ENCODE data around the gene IL1RL1. TPM values are rescaled to one million over a fixed set of nuclear protein-coding genes. Genes with fewer than 3 reads are reported as not detected.

IL1RL1 gene
- total RNA-seq, 1 experiment from 2014 or later: not detected

GRCh38 chr2:102289129-102289528, 22.2 kb upstream of the IL1RL1 start (continued):
- TF ChIP-seq ZNF138 (CRISPR knock-in tag; conservative IDR thresholded peaks at IDR 0.05) (no peak), RORB (CRISPR knock-in tag; IDR thresholded peaks at IDR 0.05) (no peak), NR2C2 (CRISPR knock-in tag; IDR thresholded peaks at IDR 0.05) (no peak), GABPB1 (CRISPR knock-in tag; IDR thresholded peaks at IDR 0.05) (no peak), HMGA2 (CRISPR knock-in tag; IDR thresholded peaks at IDR 0.05) (no peak), GRHL2 (CRISPR knock-in tag; IDR thresholded peaks at IDR 0.05; ENCODE audit: insufficient replicate concordance, severe bottlenecking) (no peak), USF2 (CRISPR knock-in tag; IDR thresholded peaks at IDR 0.05) (no peak), E2F5 (CRISPR knock-in tag; IDR thresholded peaks at IDR 0.05) (no peak)

- H3K9me3 Mint-ChIP-seq: no peaks in the 10 kb centered on the region
- no peaks in the 10 kb centered on the region for H3K4me1 Mint-ChIP-seq
- CTCF ChIA-PET: interaction anchor here (2.4 kb wide), 1 partner anchor 11 kb away, joined by 10 read pairs; no protein-coding TSS in a partner anchor
- peak; percentile 91 for TF ChIP-seq HMGA2 (CRISPR knock-in tag; IDR thresholded peaks at IDR 0.05)
- TF ChIP-seq SOX15 (CRISPR knock-in tag; IDR thresholded peaks at IDR 0.05): no peak
- no peaks in the 10 kb centered on the region for H3K36me3 Mint-ChIP-seq
- no peaks in the 10 kb centered on the region for H3K27me3 Mint-ChIP-seq (ENCODE audit: low read depth)
- POLR2A ChIA-PET: no interaction called here
- H3K4me3 Mint-ChIP-seq: no peak overlapping the region
- DNase-seq (ENCODE audit: low spot score) (no peak), ATAC-seq (no peak)
- H3K27ac Mint-ChIP-seq: no peak overlapping the region
These were observed 20.8 kb upstream of the IL1RL1 start for GRCh38 chr2:102290594-102290993.

GRCh38 chr2:102291319-102292075, 19.9 kb upstream of the IL1RL1 start:
- H3K27me3 Mint-ChIP-seq (ENCODE audit: low read depth): no peaks in the 10 kb centered on the region
- H3K36me3 Mint-ChIP-seq: no peaks in the 10 kb centered on the region
- ChIA-PET CTCF (interaction anchor here (1.1 to 2.4 kb wide), 3 partner anchors 10 to 64 kb away, joined by 3 to 10 read pairs (median 7); partner anchors contain the start of gene IL18R1), POLR2A (no interaction called here)
- H3K9me3 Mint-ChIP-seq: no peaks in the 10 kb centered on the region
- TF ChIP-seq JUN (CRISPR knock-in tag; IDR thresholded peaks at IDR 0.05) (no peak), MAX (CRISPR knock-in tag; IDR thresholded peaks at IDR 0.05) (no peak), AR (CRISPR knock-in tag; IDR thresholded peaks at IDR 0.05) (no peak), EMX1 (CRISPR knock-in tag; IDR thresholded peaks at IDR 0.05) (no peak), TEAD4 (CRISPR knock-in tag; IDR thresholded peaks at IDR 0.05) (no peak), RORB (CRISPR knock-in tag; IDR thresholded peaks at IDR 0.05) (no peak), SP1 (CRISPR knock-in tag; conservative IDR thresholded peaks at IDR 0.05) (no peak)
- H3K4me3 Mint-ChIP-seq: no peak overlapping the region
- no peak overlapping the region for H3K27ac Mint-ChIP-seq
- DNase-seq (ENCODE audit: low spot score): no peak
- no peaks in the 10 kb centered on the region for H3K4me1 Mint-ChIP-seq
- no peak for ATAC-seq

- H3K27me3 Mint-ChIP-seq (ENCODE audit: low read depth): no peaks in the 10 kb centered on the region
- H3K27ac Mint-ChIP-seq: no peak overlapping the region
- no peaks in the 10 kb centered on the region for H3K9me3 Mint-ChIP-seq
- CTCF ChIA-PET: interaction anchor here (1.0 kb wide), 1 partner anchor 9 kb away, joined by 3 read pairs; no protein-coding TSS in a partner anchor
- no peaks in the 10 kb centered on the region for H3K4me1 Mint-ChIP-seq
- H3K4me3 Mint-ChIP-seq: no peak overlapping the region
- POLR2A ChIA-PET: no interaction called here
- no peak for ATAC-seq
- DNase-seq (ENCODE audit: low spot score): no peak
- H3K36me3 Mint-ChIP-seq: no peaks in the 10 kb centered on the region
- TF ChIP-seq FOXJ3 (CRISPR knock-in tag; IDR thresholded peaks at IDR 0.05; ENCODE audit: borderline replicate concordance) (no peak), ZNF416 (CRISPR knock-in tag; IDR thresholded peaks at IDR 0.05) (no peak), ZMAT4 (CRISPR knock-in tag; IDR thresholded peaks at IDR 0.05) (no peak), TCF7 (CRISPR knock-in tag; IDR thresholded peaks at IDR 0.05; ENCODE audit: low read depth) (no peak), IRF2 (CRISPR knock-in tag; IDR thresholded peaks at IDR 0.05; ENCODE audit: borderline replicate concordance, low read depth) (no peak), ATF1 (CRISPR knock-in tag; IDR thresholded peaks at IDR 0.05) (no peak), GABPB1 (CRISPR knock-in tag; IDR thresholded peaks at IDR 0.05) (no peak), CREM (CRISPR knock-in tag; IDR thresholded peaks at IDR 0.05) (no peak), SMAD4 (CRISPR knock-in tag; IDR thresholded peaks at IDR 0.05) (no peak)
These were observed 16.4 kb upstream of the IL1RL1 start for GRCh38 chr2:102294802-102295489.

Data from WTC11 (cell line).